GM19238 (cell line): ENCODE results near the gene SPOCK1.
"Not testable (repeated sequence)": the region's sequence is repeated elsewhere in the genome, so short reads cannot be mapped to it uniquely, and the experiment has no call there.

Source experiments
- DNase-seq: peaks from one replicate; pipeline ENCODE4 v3.0.0; 2011; ENCODE audit warnings: low spot score; ENCODE audit not compliant: insufficient read length

The SPOCK1 gene

DNA sequence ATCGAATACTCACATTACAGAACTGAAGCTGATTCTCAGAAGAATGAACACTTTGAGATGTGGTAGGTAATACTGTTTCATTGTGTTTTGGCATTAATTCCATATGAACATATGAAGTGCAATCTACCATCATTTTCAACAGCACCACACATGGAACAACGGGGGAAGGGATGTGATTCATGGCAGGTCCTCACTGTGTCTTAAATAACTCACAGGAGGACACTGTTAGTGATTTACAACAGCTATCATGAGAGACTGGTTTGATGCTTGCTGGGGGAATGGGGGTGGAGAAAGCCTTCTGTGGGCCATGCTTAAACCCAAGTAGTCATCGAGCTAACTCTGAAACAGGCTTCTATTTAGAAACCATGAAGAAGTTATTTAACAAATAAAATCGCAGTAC is 232.9 kb downstream of the SPOCK1 start:
- DNase-seq = no peak

DNA sequence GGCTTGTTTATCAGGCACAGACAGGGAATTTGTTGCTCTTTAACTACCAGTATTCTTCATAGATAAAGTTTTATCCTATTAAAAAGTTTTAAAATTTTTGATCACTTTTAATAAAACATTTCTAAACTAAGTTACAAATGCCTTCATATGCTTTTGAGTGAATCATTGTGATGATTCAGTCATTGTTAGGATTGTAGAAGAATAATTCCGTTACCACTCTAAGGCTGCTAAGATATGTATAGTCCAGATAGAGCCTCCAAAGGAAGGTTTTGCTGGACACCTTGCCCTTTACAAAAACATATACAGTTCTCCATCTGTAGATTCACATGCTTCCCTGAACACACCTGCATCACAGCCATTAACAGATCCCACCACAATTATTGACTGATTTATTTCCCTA is 233.7 kb downstream of the SPOCK1 start:
- DNase-seq = no peak

DNA sequence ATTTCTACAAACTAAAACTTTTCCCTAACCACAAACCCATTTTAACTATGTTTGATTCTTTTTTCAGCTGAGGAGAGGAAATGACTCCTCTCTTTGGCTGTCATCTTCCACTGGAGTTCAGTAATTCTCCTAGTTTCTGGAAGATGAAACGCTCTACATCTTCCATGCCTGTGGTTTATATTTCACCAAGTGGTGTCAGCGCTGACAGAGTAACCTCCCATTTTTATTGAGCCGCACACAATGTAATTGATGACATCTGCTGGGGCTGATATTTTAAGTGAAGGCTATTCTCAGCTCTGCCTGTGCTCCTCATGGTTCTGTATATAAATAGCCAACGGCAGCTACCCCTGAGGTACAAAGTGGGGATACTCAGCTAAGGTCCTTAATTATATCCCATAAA is 234.6 kb downstream of the SPOCK1 start:
- DNase-seq = no peak

DNA sequence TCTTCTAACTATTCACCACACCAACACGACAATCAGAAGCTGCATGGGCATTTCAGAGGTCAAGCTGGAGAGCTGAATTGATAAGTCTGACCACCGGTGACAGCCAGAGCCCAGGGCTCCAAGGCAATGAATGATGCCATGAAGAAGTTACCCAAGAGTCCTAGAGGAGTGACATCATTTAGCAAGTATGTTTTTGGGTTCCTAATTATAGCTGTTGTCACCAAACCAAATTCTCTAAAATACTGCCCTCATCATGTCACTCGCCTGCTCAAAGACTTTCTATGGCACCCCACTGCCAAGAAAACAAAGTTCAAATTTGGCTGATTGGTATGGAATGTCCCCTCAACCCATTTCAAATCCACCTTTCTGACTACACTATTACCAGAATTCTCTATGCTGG is 235.1 kb downstream of the SPOCK1 start:
- no peak for DNase-seq

DNA sequence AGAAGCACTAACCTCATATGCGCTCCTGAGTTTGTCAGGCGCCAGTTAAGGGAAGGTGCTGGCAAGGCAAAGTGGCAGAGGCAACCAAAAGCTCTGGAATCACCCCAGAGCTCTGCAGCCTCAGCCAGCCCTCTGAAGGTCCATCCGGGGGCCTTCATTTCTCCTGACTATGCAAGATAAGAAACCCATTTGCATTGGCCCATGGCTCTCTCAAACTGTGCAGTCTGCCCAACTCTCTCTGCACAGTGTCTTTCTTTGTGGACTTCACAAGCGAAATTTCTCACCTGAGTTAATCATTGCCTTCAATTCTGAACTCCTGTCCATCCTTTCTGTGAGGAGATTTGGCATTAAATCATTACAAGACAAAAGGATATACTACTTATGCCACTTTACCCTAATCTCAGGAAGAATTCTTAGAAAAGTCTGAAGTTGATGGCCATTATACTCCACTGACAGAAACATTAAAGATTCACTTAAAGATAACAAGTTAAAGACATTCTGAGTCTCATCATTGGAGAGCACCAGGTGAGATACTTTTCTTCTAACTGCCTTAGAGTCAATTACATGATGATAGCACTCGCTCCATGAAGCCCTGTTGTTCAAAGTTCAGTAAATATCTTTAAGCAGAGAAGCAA is 235.6 kb downstream of the SPOCK1 start:
- no peak for DNase-seq

DNA sequence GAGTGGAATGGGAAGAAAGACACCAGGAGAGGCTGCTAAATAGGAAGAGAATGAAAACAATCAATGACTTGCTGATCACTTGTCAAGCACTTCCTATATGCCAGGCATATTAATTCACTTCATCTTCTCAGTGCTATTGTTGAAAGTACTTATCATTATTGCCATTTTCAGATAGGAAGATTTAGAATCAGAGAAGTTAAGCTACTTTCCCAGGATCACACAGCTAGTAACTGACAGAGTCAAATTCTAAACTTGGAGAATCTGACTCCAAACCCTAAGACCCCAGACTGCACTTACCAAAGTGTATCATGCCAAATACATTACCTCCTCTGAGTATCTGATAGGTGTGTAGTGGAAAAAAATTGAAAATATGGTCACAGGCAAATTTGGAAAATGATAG is 236.3 kb downstream of the SPOCK1 start:
- no peak for DNase-seq

DNA sequence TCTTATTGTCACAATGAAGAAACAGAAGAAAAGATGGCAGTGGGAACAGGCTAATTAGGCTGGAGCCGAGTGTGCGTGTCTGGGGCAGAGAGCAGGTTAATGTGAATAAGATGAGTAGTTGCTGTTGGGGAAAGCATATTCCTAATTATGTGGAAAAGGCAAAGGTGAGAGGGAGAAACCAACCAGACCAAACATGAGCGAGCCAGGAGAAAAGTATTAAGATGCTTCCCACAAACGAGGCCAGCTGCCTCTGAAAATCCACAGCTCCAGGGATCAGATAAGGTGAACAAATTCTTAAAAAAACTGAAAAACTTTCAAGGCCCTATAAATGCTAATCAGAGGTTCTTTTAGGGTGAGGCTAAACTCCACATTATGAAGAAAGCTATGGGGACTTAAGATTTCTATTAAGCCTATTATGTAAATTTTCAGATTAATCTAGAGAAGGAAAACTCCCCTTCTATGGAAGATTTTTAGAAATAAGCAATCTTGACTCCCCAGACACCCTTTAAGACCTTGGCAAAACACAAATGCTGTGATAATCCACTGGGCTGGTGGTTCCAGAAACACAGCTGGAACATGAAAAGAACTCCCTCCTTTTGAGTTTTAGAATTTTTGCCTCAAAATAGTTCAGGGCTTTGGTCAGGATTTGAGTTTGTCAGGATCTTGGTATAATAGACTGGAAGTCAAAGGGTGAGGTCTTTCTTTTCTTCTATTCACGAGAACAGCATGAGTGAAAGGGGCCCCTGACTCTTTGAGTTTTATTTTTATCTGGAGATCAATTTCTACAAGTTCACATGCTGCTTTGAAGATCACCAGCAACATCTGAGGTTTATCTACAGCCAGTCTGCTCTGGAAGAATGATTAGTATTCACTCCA is 238.1 kb downstream of the SPOCK1 start:
- DNase-seq = no peak

DNA sequence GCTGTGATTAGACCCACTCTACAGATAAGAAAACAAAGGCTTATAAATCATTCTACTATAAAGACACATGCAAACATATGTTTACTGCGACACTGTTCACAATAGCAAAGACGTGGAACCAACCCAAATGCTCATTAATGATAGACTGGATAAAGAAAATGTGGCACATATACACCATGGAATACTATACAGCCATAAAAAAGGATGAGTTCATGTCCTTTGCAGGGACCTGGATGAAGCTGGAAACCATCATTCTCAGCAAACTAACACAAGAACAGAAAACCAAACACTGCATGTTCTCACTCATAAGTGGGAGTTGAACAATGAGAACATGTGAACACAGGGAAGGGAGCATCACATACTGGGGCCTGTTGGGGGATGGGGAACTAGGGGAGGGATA is 240.0 kb downstream of the SPOCK1 start:
- DNase-seq = not testable (repeated sequence)

DNA sequence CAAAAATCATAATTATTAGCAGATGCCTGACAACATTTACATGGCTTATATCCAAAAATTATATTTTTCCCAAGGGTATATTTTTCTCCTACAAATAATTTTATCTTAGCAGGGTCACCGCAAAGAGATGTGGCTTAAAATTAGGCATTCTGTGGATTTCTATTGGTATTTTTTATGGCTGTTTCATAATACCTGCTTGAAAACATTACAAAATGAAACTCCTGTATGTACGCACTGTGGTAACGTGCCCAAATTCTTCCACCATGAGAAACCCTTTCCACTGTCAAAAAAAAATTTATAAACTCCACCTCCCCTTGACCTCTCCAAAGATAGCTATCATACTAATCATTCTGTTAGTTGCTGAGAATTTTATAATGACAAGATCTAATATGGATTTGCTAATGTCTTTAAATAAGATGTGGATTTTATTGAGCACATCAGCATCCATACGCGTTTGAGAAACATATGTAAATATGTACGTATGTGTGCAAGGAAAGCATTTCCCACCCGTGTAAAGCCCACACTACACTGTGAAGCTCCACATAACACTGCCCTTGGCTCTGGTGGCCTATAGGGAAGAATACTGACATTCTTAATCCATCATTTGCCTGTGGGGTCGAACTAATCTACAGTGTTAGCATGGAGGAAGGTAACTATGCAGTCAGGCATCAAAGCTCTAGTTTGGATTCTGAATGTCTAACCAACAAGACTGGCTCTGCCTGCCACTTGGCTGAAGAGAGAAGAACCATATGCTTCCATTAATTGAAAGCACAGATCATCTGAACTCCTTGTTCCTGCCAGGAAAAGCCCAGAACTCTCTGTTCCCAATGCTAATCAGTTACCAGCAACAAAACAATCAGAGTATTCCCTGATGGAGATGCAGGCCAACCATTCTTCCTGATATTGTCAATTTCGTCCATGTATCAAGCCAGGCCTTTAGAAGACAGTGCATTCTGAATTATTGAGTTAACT is 244.7 kb downstream of the SPOCK1 start:
- DNase-seq = no peak

DNA sequence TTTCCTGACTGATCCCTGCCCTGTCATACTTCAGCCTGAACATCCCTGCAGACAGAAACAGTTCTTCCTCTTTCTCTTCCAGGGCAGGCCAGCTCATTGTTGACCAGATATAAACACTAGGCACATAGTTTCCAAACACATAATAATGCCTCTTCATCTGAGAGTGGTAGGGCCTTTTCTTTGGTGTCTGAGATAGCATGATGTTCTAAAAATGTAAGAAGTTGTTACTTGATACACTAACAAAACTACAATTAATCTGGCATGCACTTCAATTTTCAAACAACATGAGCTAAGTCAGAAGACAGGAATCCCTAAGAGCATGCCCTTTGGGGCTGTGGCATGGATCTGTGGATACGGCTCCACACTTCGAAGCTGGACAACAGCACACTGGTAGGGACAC is 246.6 kb downstream of the SPOCK1 start:
- DNase-seq = no peak

DNA sequence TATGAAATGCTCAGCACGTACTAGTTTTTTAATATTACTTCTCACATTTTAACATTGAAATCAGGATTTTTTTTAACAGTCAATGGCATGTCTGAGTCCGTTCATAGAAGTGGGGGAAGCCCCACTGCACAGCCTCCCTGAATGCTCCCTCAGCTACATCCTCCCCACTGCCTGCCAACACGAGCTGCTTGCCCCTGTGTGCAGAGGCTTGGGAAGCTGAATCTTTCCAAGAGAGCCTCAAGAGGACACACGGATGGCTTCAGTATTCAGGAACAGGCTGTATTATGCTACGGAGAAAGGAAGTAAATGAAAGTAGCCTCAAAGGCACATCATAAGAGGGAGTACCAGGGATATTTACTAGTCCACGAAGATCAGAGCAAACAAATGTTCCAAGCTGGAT is 248.7 kb downstream of the SPOCK1 start:
- DNase-seq = no peak

DNA sequence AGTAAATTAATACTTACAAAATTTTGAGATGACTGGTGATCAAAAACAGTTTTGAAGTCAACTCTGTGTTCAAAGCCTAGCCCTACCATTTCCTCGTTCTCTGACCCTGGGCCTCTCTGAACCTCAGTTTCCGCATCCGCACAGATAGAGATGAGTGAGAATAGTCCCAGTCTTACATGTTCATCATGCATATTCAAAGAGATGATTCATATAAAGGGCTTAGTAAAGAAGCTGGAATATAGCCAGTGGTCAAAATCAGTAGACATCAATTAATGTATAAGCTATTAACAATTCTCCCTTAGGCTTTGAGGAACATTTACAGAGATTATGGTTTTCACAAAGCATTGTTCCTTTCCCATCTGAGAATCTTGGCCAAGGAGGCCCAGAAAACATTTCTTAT is 250.6 kb downstream of the SPOCK1 start:
- no peak for DNase-seq

DNA sequence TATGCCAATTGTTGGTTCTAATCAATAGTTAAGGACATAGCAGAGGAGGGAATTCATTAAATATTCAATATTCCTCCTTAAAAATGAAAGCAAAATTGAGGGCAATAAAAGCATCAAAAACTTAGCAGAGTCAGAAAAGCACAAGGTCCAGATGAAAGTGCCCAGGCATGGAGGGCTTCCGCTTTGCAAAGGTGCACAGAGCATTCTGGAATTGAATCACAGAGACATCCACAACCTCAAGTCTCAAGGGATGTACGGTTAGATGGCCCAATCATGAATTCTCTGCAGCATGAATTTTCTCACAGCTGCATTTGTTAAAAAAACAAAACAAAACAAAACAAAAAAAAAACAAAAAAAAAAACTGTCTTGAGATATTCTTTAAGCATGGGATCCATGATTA is 253.7 kb downstream of the SPOCK1 start:
- no peak for DNase-seq

DNA sequence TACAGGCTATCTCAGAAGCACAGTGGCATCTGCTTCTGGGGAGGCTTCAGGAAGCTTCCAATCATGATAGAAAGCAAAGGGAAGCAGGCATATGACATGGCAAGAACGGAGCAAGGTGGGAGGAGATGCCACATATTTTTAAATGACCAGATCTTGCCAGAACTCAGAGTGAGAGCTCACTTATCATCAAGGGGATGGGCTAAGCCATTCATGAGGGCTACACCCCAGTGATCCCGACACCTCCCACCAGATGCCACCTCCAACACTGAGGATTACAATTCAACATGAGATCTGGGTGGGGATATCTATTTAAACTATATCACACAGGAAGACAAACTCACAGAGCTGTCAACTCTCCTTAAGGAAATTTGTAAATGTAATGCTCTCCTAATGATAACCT is 258.8 kb downstream of the SPOCK1 start:
- no peak for DNase-seq

DNA sequence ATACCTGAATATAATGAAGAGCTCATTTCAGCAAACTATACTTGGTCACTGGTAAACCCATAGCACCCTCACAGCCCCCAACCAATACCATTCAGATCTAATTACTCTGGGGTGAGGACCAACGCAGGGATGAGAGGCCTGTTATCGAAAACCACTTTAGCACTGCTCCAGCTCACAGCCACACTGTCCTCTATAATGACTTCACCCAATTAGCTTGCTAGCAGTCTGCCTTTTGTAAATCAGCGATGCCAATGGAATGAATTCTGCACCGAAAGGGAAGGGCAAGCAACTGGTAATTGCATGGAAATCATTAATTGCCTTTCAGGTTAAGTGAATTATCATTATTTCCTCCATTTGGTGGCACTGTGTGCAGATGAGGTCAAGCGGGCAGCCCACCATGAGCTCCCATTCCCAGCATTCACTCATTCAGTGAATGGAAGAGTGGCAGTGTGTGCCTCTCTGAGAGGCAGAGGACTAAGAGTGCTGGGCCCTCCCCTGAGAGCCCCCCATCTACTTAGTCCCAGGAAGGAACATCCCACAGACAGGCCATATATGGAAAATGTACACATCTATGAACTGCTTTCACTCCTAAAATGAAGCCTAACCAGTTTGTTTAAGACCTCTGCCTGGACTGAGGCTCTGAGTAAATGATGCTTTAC is 262.1 kb downstream of the SPOCK1 start:
- DNase-seq = no peak

DNA sequence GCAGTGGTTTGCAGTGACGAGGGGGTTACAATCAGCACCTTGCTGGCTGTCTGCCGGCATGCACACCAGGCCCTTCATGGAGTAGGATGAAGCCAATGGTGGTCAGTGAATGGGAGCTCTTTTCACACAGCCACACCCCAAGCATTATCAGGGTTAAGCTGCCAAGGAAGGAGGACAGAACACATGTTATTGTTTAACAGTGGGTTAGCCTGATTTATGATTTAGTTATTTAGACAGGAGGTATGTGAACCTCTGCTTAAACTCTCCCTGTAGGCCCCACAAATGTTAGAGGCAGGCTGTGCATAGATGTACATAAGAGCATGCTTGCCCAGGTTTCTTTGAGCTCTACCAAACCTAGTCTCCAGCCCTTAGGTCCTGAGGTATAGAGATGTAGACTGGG is 262.9 kb downstream of the SPOCK1 start:
- DNase-seq = no peak

DNA sequence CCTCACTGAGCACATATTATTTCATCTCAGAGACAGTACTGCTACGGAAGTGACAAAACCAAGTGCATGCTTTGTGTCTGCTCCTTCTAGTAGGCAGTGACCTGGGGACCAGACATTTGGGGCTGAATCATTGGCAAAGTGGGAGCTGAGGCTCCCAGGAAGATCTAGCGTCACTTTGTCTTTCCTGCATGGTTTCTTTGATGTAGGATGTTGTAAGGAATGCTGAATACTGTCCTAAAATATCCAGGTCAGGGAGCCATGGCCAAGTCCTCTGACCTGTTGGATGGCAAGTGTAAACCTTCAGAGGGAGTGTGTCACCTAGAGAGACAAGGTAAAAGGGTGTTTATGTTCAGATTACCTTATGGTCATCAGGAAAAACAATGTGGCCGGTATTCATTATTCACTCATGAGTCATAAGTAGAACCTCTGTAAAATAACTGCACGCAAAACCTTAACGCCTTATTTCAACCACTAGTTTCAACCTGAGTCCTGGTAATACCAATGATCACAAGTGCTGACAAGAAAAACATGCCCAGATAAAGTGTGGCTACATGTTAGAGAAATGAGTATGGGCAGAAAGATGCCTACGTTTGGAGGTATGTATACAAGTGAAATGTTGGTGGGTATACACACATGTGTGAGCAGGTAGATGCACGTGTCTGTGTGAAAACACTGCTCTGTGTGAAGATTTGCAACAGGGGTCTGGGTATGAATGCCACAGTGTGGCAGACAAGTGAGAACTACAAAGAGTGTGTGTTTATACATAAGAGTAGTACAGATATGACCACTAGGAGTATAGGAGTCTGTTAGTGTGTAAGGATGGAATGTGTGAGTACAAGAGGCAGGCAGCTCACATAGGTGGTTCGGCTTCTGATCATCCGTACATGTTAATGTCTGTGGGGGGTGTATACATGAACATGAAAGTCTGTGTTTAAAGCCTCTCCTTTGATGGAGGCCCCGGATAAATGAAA is 263.9 kb downstream of the SPOCK1 start:
- no peak for DNase-seq

DNA sequence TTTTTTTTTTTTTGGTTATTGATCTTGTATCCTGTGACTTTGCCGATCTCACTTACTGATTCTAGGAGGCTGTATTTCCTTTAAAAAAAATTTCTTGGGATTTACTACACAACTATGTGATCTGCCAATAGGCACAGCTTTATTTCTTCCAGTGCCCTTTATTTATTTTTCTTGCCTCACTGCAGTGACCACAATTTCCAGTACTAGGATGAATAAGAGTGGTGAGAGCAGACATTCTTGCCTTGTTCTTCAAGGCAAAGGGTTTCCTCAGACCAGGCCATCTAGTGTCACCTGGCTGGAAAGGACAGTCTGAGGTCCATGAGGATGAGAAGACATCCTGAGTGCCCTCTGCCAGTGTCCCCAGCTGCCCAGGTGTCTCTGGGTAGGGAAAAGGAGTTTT is 265.4 kb downstream of the SPOCK1 start:
- no peak for DNase-seq

DNA sequence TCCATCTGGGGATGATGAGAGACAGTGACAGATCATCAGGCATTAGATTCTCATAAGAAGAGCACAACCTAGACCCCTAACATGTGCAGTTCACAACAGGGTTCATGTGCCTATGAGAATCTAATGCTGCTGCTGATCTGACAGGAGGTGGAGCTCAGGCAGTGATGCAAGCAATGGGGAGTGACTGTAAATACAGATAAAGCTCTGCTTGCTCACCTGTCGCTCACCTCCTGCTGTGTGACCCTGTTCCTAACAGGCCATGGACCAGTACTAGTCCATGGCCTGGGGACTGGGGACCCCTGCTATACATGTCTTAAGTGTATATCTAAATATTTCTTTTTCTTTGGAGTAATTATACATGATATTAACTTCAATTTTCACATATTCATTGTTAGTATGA is 265.8 kb downstream of the SPOCK1 start:
- DNase-seq = not testable (repeated sequence)

DNA sequence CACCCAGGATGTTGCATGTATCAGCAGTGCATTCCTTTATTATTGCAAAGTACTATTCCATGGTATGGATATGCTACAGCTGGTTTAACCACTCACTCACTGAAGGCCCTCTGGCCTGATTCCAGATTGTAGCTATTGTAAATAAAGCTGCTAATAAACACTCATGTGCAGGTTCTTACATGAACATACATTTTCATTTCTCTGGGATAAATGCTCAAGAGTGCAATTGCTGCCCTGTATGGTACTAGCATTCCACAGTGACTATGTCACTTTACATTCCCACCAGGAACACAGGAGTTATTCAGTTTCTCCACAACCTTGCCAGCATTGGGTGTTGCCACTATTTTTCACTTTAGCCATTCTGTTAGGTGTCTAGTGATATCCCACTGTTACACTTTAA is 267.6 kb downstream of the SPOCK1 start:
- no peak for DNase-seq
